GM12873 (cell line): Measurements from ENCODE around the gene FADS2.

Experiments
- CTCF ChIP-seq: IDR thresholded peaks from 2 replicates; pipeline ENCODE4 v1.5.1; 2012; ENCODE audit warnings: low read depth, mild to moderate bottlenecking, moderate library complexity, low read length, control low read depth; ENCODE audit not compliant: insufficient read depth; ENCODE audit errors: missing control alignments

The FADS2 gene

DNA sequence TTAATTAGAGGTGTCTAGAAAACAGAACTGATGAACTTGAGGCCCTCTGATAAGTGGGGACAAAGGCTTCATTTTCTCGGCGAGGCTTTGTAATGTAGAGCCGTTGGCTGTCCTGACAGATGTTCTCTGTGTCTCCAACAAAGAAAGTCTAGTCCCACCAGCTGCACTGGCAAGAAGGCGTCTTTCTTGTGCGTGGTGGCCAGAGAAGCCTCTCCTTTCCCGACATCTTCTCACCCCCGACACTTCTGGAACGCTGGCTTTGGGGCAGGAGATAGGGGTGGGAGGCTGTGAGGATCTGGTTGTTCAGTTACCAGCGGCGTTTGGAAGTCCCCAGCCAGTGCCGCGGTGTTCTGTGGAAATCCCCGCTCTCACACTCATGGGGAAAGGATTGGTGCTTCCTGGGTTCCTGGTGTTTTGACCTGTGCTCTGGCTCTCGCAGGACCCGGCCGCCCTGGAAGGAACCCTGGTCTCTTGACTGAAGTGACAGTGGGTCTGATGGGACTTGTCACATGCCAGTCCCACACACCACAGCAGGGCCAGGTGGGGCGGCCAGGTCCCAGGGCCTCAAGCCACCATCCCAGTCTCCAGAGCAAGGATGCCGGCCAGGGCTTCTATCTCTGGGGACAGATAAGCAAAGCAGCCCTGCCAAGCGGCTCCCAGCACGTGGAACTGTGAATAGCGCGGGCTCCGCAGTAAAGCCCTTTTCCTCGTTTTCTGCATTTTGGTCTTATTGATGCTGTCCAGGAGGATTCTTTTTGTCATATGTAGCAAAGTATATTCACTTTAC lies 23.2 kb downstream of the FADS2 start:
- TF ChIP-seq CTCF = no peak

DNA sequence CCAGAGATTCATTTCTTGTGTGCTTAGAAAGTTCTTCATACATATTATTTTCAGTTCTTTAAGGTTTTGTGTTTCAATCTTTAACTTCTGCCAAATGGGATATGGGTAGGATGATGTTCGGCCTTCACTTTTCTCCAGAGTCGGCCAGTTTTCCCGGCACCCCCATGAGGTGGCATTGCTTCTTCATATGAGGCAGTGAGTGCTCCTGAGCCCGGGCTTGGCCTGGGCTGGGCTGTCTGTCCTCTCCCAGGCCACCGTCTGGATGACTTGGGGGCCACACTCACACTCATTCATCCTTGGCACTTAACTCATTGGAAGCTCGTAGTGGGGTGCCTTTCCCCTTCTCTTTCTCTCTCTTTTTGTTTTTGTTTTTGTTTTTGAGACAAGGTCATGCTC lies 23.8 kb downstream of the FADS2 start:
- no peak for TF ChIP-seq CTCF

DNA sequence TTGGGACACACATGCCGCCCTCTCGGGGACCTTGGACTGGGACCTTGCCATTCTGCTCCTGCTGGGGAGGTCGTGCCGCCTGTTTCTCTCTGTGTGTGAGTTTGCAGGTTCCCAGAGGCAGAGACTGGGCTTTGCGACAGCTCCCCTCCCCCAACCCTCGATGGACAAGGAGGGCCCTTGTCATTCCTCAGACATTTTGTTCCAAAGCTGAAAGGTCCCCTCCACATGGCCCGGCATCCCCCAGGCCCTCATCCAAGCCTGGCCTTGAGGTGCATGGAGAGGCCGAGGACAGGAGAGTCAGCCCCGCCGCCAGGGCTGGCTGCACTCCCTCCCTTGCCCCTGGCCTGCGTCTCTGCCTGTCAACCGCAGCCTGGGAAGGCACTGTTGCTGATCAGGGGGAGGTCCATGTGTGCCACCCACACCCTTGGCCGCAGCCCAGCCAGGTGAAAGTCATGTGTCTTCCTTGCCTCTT lies 25.6 kb downstream of the FADS2 start:
- no peak for TF ChIP-seq CTCF

GRCh38 chr11:61854206-61854895 lies 26.3 kb downstream of the FADS2 start:
- TF ChIP-seq CTCF = no peak

DNA sequence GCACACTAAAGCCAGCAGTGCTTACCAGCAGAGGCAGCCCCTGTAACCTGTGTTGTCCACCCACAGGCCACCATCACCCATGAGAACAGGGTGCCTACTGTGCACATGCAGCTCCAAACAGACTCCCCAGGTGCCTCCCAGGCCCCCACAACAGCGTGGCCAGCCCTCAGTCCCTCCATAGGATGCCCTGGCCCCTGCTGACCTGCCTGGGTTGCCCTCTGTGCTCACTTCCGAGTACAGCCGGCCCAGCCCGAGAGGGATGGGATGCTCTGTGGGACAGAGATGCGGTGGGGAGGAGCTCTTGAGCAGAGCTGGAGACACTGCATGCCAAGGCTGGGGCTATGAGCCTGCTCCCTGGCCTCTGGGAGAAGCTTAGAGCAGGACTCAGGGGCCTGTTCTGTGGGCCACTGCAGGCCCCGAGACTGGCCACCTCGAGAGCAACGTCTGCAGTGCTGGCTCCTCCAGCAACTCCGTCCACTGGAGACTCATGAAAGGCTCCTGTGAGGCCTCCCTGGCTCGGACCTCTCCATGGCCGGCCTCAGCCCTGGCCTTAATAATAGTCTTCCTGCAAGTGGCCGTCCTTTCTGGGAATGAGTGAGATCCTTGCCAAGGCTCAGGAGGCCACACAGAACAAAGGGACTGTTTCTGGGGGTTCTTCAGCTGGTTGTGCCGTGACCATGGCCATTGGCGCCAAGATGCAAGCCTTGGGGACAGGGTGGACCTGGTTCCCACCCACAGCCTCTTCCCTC lies 27.0 kb downstream of the FADS2 start:
- TF ChIP-seq CTCF = no peak

- TF ChIP-seq CTCF = no peak
These were observed 28.0 kb downstream of the FADS2 start for GRCh38 chr11:61855939-61856680.
